Adrenal gland (tissue), 5 donors: Measurements from ENCODE around the gene DNAH6.

Experiments
- CTCF ChIP-seq, 6 experiments: fragments of 450-650 bp in 4 of 6; fragments of 200-600 bp in 2 of 6; sonication (generic) in 1 of 6; IDR thresholded peaks; 1 replicate in 5 of 6; 2 replicates in 1 of 6; pipeline versions ENCODE4 v1.5.1 to v1.8.0; 2016 to 2021; ENCODE audit warnings: antibody characterized with exemption in 6 of 6, mild to moderate bottlenecking in 2 of 6, moderate library complexity in 1 of 6
- POLR2A ChIP-seq, 2 donors: fragments of 450-650 bp; IDR thresholded peaks; one replicate each; pipeline ENCODE4 v1.6.1; 2017; ENCODE audit warnings: antibody characterized with exemption in 2 of 2, mild to moderate bottlenecking in 2 of 2, moderate library complexity in 1 of 2
- donor health status: DM: no; HTN: no; CAD: no.

- TF ChIP-seq CTCF (IDR thresholded peaks at IDR 0.05) (no peak), POLR2A (IDR thresholded peaks at IDR 0.05) (no peak)
Measured at GRCh38 chr2:84857566-84857965, 341.3 kb downstream of the DNAH6 start.
